HG03460 (cell line): ENCODE measurements around the gene COMT.

Experiments
- ATAC-seq: cut with Tn5 transposase; IDR thresholded peaks from one replicate; pipeline ENCODE4 v1.9.1; 2021; ENCODE audit not compliant: unreplicated experiment

Gene COMT

GRCh38 chr22:19955241-19956128 is 13.9 kb downstream of the COMT start:
- no peak for ATAC-seq

GRCh38 chr22:19957445-19957844 is 15.9 kb downstream of the COMT start:
- ATAC-seq, result no peak

GRCh38 chr22:19958083-19959042 is 16.8 kb downstream of the COMT start:
- ATAC-seq, result no peak

GRCh38 chr22:19959043-19959586 is 17.5 kb downstream of the COMT start:
- ATAC-seq, result no peak

- no peak for ATAC-seq
Measured at GRCh38 chr22:19959587-19960490, 18.3 kb downstream of the COMT start.

GRCh38 chr22:19960491-19961200 is 19.1 kb downstream of the COMT start:
- ATAC-seq, result no peak

- no peak for ATAC-seq
Measured at GRCh38 chr22:19961201-19961580, 19.6 kb downstream of the COMT start.

GRCh38 chr22:19961868-19962245 is 20.3 kb downstream of the COMT start:
- ATAC-seq, result no peak

GRCh38 chr22:19962246-19962908 is 20.8 kb downstream of the COMT start:
- ATAC-seq, result no peak

GRCh38 chr22:19962909-19963806 is 21.6 kb downstream of the COMT start:
- ATAC-seq, result no peak

GRCh38 chr22:19963863-19964642 is 22.5 kb downstream of the COMT start:
- ATAC-seq, result no peak

GRCh38 chr22:19964701-19965386 is 23.3 kb downstream of the COMT start:
- no peak for ATAC-seq

- ATAC-seq, result no peak
Measured at GRCh38 chr22:19965771-19966709, 24.5 kb downstream of the COMT start.

- ATAC-seq, result no peak
Measured at GRCh38 chr22:19966908-19967750, 25.6 kb downstream of the COMT start.

- no peak for ATAC-seq
Measured at GRCh38 chr22:19967850-19968449, 26.4 kb downstream of the COMT start.
